ENCODE results near the gene AJM1.

GRCh38 chr9:136845465-136846260 is 3.4 kb downstream of the AJM1 start:
- no peak for TF ChIP-seq RNF2 (IDR thresholded peaks at IDR 0.05; ENCODE audit: borderline replicate concordance, low read depth)
- no peak for TF ChIP-seq PBX3 (IDR thresholded peaks at IDR 0.05)
- no peak for TF ChIP-seq CTCF (IDR thresholded peaks at IDR 0.05)
- TF ChIP-seq POLR2A (IDR thresholded peaks at IDR 0.05; ENCODE audit: low read length): no peak
- no peak for TF ChIP-seq HOXB5 (CRISPR knock-in tag; IDR thresholded peaks at IDR 0.05)
- no peak for TF ChIP-seq KDM1A (IDR thresholded peaks at IDR 0.05; ENCODE audit: low read depth)
- no peak for TF ChIP-seq BHLHE40 (IDR thresholded peaks at IDR 0.05; ENCODE audit: low read depth, low read length)
- TF ChIP-seq EP300 (IDR thresholded peaks at IDR 0.05): no peak
- no peak for TF ChIP-seq MAZ (IDR thresholded peaks at IDR 0.05; ENCODE audit: borderline replicate concordance, low read depth, low read length)
- no peak for TF ChIP-seq RAD21 (conservative IDR thresholded peaks at IDR 0.05 in 1 of 2, IDR thresholded peaks at IDR 0.05 in 1 of 2)
- no peak for TF ChIP-seq RCOR1 (IDR thresholded peaks at IDR 0.05; ENCODE audit: low read depth, low read length)
